ENCODE results near the gene DYRK4.

- TF ChIP-seq EZH2 (IDR thresholded peaks at IDR 0.05; ENCODE audit: low read length, unreplicated experiment), result no peak
- no peak for TF ChIP-seq CTCF (conservative IDR thresholded peaks at IDR 0.05; ENCODE audit: low read depth, low read length)
- TF ChIP-seq EZH2phosphoT487 (IDR thresholded peaks at IDR 0.05; ENCODE audit: borderline replicate concordance, low read length), result no peak
Observed at GRCh38 chr12:4562034-4562657, at the start of gene DYRK4.
